Measurements from ENCODE around the gene ANKRD53.

The ANKRD53 gene

GRCh38 chr2:70944111-70944690, 34.2 kb upstream of the ANKRD53 start:
- DNase-seq = no peak

- peak; percentile 23 for DNase-seq
These were observed 31.5 kb upstream of the ANKRD53 start for GRCh38 chr2:70946832-70947442.

GRCh38 chr2:70947556-70948184, 30.8 kb upstream of the ANKRD53 start:
- no peak for DNase-seq

GRCh38 chr2:70948337-70949003, 30.0 kb upstream of the ANKRD53 start:
- DNase-seq = peak; percentile 66

GRCh38 chr2:70949086-70949485, 29.3 kb upstream of the ANKRD53 start:
- no peak for DNase-seq

- DNase-seq = no peak
These were observed 23.5 kb upstream of the ANKRD53 start for GRCh38 chr2:70954886-70955285.

GRCh38 chr2:70956141-70956540, 22.3 kb upstream of the ANKRD53 start:
- DNase-seq = no peak

GRCh38 chr2:70957798-70958197, 20.6 kb upstream of the ANKRD53 start:
- DNase-seq = no peak

GRCh38 chr2:70958759-70959158, 19.7 kb upstream of the ANKRD53 start:
- DNase-seq = no peak

- DNase-seq = no peak
These were observed 19.1 kb upstream of the ANKRD53 start for GRCh38 chr2:70959271-70959761.

GRCh38 chr2:70959851-70960832, 18.3 kb upstream of the ANKRD53 start:
- DNase-seq = no peak

- no peak for DNase-seq
These were observed 17.4 kb upstream of the ANKRD53 start for GRCh38 chr2:70960833-70961647.

- no peak for DNase-seq
These were observed 16.8 kb upstream of the ANKRD53 start for GRCh38 chr2:70961648-70961994.

- DNase-seq = no peak
These were observed 16.1 kb upstream of the ANKRD53 start for GRCh38 chr2:70962211-70962884.

GRCh38 chr2:70962885-70963878, 15.2 kb upstream of the ANKRD53 start:
- DNase-seq = no peak

- no peak for DNase-seq
These were observed 14.3 kb upstream of the ANKRD53 start for GRCh38 chr2:70964133-70964532.

GRCh38 chr2:70964596-70965386, 13.6 kb upstream of the ANKRD53 start:
- DNase-seq = peak; percentile 76

- no peak for DNase-seq
These were observed 12.9 kb upstream of the ANKRD53 start for GRCh38 chr2:70965506-70965905.

- DNase-seq = no peak
These were observed 11.7 kb upstream of the ANKRD53 start for GRCh38 chr2:70966681-70967080.
